Measurements from ENCODE around the gene UXT.

The UXT gene

DNA sequence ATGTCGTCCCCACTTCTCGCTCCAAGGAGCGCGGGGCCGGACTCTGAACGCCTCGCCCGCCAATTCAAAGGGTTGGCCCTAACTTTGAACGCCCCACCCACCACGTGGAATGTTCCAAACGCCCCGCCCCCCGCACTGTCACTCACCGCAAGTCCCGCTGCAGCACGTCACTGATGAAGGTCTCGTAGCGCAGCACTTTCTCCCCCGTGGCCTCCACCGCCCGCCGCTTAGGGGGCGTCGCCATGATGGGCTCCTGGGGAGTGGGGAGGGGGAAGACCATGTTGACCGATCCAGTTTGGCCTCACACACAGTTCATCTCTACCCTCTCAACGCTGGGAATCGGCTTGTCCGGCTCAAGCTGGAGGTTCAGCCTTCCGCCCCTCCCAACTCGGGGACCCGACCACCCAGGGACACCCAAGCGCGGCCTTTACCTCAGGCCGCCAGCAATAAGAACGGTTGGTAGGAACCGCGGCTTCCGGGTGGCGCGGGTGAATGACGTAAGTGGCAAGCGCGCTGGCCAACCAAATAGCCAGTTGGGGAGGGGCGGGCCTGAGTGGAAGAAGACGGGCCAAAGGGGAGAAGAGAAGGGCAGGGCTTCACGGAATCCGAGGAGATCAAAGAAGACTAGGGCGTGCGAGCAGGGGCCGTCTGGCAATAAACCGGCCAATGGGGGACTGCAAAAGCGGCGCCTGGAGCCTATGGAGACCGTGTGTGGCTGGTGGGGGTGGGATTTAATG, at the start of gene UXT (continued):
- TF ChIP-seq, protein P1, sequence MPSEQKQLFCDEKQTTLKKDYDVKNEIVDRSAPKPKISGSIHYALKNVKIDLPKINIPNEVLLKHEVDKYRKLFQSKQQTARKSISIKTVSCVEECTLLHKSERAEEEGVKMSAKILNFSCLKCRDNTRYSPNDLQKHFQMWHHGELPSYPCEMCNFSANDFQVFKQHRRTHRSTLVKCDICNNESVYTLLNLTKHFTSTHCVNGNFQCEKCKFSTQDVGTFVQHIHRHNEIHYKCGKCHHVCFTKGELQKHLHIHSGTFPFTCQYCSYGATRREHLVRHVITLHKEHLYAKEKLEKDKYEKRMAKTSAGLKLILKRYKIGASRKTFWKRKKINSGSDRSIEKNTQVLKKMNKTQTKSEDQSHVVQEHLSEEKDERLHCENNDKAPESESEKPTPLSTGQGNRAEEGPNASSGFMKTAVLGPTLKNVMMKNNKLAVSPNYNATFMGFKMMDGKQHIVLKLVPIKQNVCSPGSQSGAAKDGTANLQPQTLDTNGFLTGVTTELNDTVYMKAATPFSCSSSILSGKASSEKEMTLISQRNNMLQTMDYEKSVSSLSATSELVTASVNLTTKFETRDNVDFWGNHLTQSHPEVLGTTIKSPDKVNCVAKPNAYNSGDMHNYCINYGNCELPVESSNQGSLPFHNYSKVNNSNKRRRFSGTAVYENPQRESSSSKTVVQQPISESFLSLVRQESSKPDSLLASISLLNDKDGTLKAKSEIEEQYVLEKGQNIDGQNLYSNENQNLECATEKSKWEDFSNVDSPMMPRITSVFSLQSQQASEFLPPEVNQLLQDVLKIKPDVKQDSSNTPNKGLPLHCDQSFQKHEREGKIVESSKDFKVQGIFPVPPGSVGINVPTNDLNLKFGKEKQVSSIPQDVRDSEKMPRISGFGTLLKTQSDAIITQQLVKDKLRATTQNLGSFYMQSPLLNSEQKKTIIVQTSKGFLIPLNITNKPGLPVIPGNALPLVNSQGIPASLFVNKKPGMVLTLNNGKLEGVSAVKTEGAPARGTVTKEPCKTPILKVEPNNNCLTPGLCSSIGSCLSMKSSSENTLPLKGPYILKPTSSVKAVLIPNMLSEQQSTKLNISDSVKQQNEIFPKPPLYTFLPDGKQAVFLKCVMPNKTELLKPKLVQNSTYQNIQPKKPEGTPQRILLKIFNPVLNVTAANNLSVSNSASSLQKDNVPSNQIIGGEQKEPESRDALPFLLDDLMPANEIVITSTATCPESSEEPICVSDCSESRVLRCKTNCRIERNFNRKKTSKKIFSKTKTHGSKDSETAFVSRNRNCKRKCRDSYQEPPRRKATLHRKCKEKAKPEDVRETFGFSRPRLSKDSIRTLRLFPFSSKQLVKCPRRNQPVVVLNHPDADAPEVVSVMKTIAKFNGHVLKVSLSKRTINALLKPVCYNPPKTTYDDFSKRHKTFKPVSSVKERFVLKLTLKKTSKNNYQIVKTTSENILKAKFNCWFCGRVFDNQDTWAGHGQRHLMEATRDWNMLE (tag by site-specific recombination; conservative IDR thresholded peaks at IDR 0.05; ENCODE audit: low read depth) = peak; percentile 59
- TF ChIP-seq HIC1 (tag by site-specific recombination; IDR thresholded peaks at IDR 0.05) = peak; percentile 84
- peak; percentile 63 for TF ChIP-seq ZBTB8A (tag by site-specific recombination; IDR thresholded peaks at IDR 0.05)
- TF ChIP-seq ZNF501 (tag by site-specific recombination; IDR thresholded peaks at IDR 0.05) = peak; percentile 95
- TF ChIP-seq ZSCAN23 (tag by site-specific recombination; IDR thresholded peaks at IDR 0.05) = no peak
- peak; percentile 14; the same call in 1 of the 2 replicates for TF ChIP-seq KLF7 (tag by site-specific recombination; IDR thresholded peaks at IDR 0.05; ENCODE audit: borderline replicate concordance)
- peak; percentile 27; the same call in 1 of the 2 replicates for TF ChIP-seq ZNF660 (tag by site-specific recombination; IDR thresholded peaks at IDR 0.05)
- peak; percentile 57; the same call in 1 of the 2 replicates for TF ChIP-seq ZSCAN30 (tag by site-specific recombination; IDR thresholded peaks at IDR 0.05)
- TF ChIP-seq ZBTB7A (tag by site-specific recombination; IDR thresholded peaks at IDR 0.05; ENCODE audit: low read depth) = peak; percentile 94
- TF ChIP-seq ZNF366 (tag by site-specific recombination; conservative IDR thresholded peaks at IDR 0.05) = peak; percentile 69
- TF ChIP-seq ZNF280D (tag by site-specific recombination; IDR thresholded peaks at IDR 0.05) = peak; percentile 70; the same call in 1 of the 2 replicates
- no peak for TF ChIP-seq MEIS1 (CRISPR knock-in tag; IDR thresholded peaks at IDR 0.05; ENCODE audit: borderline replicate concordance)
- no peak for TF ChIP-seq ZNF677 (tag by site-specific recombination; IDR thresholded peaks at IDR 0.05)
- 0 out of 2 replicates have a peak, but pooled peaks have one; percentile 67 for TF ChIP-seq ZSCAN5A (tag by site-specific recombination; IDR thresholded peaks at IDR 0.05)
- peak; percentile 88 for TF ChIP-seq YY1 (tag by site-specific recombination; IDR thresholded peaks at IDR 0.05)
- no peak for TF ChIP-seq HOXD13 (CRISPR knock-in tag; IDR thresholded peaks at IDR 0.05; ENCODE audit: borderline replicate concordance)
- TF ChIP-seq ZNF629 (tag by site-specific recombination; IDR thresholded peaks at IDR 0.05) = peak; percentile 90
- no peak for TF ChIP-seq ZNF624 (tag by site-specific recombination; IDR thresholded peaks at IDR 0.05)
- peak; percentile 92 for TF ChIP-seq ZNF335 (tag by site-specific recombination; conservative IDR thresholded peaks at IDR 0.05)
- no peak for TF ChIP-seq ZNF776 (tag by site-specific recombination; IDR thresholded peaks at IDR 0.05; ENCODE audit: borderline replicate concordance)
- no peak for TF ChIP-seq ZNF302 (tag by site-specific recombination; IDR thresholded peaks at IDR 0.05; ENCODE audit: low read depth)
- TF ChIP-seq, protein P2, sequence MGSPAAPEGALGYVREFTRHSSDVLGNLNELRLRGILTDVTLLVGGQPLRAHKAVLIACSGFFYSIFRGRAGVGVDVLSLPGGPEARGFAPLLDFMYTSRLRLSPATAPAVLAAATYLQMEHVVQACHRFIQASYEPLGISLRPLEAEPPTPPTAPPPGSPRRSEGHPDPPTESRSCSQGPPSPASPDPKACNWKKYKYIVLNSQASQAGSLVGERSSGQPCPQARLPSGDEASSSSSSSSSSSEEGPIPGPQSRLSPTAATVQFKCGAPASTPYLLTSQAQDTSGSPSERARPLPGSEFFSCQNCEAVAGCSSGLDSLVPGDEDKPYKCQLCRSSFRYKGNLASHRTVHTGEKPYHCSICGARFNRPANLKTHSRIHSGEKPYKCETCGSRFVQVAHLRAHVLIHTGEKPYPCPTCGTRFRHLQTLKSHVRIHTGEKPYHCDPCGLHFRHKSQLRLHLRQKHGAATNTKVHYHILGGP (tag by site-specific recombination; IDR thresholded peaks at IDR 0.05) = no peak
- TF ChIP-seq, protein P3, sequence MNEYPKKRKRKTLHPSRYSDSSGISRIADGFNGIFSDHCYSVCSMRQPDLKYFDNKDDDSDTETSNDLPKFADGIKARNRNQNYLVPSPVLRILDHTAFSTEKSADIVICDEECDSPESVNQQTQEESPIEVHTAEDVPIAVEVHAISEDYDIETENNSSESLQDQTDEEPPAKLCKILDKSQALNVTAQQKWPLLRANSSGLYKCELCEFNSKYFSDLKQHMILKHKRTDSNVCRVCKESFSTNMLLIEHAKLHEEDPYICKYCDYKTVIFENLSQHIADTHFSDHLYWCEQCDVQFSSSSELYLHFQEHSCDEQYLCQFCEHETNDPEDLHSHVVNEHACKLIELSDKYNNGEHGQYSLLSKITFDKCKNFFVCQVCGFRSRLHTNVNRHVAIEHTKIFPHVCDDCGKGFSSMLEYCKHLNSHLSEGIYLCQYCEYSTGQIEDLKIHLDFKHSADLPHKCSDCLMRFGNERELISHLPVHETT (tag by site-specific recombination; IDR thresholded peaks at IDR 0.05) = peak; percentile 68
- peak; percentile 77 for TF ChIP-seq KLF16 (tag by site-specific recombination; IDR thresholded peaks at IDR 0.05)
- TF ChIP-seq ZNF600 (tag by site-specific recombination; IDR thresholded peaks at IDR 0.05) = peak; percentile 56; the same call in 1 of the 2 replicates
